HCEC 1CT (cell line): ENCODE measurements around the gene IL24.

Experiments
- DNase-seq: peaks from one replicate; pipeline ENCODE4 v3.0.0-alpha.2; 2017

IL24 gene

GRCh38 chr1:206929524-206929923 is 32.3 kb downstream of the IL24 start:
- DNase-seq = no peak

- DNase-seq = no peak
These were observed 33.1 kb downstream of the IL24 start for GRCh38 chr1:206930210-206930798.

GRCh38 chr1:206931709-206932108 is 34.5 kb downstream of the IL24 start:
- DNase-seq = no peak

GRCh38 chr1:206932177-206932576 is 34.9 kb downstream of the IL24 start:
- DNase-seq = no peak

GRCh38 chr1:206933333-206933945 is 36.2 kb downstream of the IL24 start:
- DNase-seq = no peak

- peak; percentile 17 for DNase-seq
These were observed 38.3 kb downstream of the IL24 start for GRCh38 chr1:206935491-206936067.

- DNase-seq = no peak
These were observed 40.2 kb downstream of the IL24 start for GRCh38 chr1:206937425-206937824.

DNA sequence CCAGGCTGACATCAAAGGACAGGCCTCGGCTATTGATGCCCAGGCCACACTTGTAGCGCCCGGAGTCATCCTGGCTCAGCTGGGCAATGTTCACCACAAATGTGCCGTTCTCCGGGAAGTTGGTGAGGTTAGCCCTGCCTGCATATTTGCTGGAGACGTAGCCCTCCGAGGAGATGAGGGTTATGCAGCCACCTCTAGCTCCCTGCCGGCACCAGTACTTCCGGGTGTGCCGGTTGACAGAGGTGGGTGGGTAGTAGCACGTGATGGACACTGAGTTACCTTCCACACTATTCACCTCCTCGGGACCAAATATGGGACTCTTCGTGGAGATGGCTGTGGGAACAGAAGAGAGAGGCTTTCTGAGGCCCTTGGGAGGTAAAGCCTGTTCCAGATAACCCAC is 41.9 kb downstream of the IL24 start:
- no peak for DNase-seq

GRCh38 chr1:206939841-206940587 is 42.8 kb downstream of the IL24 start:
- DNase-seq = no peak

DNA sequence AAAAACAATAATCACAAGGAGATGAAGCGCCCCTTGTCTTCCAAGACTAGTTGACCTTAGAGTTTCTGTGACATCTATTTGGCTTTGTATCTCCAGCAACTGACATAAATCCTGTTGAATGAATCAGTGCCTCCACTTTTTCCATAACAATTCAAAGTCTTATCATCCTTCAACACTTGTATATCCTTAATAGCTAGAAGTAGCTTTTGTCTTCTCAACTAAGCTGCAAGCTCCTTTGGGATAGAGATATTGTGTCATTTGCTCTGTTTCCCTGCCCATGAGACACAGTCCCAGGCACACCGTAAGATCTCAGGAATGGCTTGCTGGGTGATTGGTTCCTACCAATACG is 43.3 kb downstream of the IL24 start:
- DNase-seq = no peak

GRCh38 chr1:206941766-206942418 is 44.6 kb downstream of the IL24 start:
- DNase-seq = no peak

DNA sequence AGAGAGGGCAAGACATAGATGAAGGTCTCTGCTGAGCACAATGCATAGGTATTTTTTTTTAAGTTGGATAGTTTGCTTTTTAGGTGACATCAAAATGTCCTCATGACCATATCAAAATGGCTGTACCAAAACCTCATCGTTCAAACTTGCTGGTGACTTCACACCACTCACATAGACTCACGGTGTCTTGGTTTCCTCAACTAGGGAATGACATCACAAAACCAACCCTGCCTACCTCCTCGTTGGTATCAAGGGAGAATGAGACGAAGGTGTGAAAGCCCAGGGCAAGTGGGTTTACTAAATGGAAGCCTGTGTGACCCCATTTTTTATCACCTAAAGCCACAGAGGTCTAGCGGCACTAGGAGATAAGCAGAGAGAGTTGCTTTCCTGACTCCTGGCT is 47.5 kb downstream of the IL24 start:
- no peak for DNase-seq

GRCh38 chr1:206945779-206946178 is 48.5 kb downstream of the IL24 start:
- DNase-seq = no peak

- DNase-seq = no peak
These were observed 49.0 kb downstream of the IL24 start, which contains the start of gene PIGR for GRCh38 chr1:206946261-206946660. TSS of gene PIGR (minus strand) at chr1:206946466. CDS start at chr1:206940531, 5,935 bp downstream.

DNA sequence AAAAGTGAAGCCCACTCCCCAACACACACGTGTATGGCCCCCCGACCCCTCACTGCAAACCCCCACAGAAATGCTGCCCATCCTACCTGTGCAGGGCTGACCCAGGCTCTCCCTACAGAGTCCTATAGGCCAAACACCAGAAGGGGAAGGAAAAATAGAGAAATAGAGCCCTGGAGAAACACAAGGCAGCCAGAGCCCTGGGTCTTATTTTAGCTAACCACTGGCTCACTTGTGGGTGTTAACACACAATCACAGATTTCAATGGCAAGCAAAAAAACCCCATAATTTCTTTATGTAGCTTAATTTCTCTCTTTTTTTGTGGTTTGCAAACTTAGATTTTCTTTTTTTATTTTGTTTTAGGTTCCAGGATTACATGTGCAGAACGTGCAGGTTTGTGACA is 50.0 kb downstream of the IL24 start:
- DNase-seq = no peak

GRCh38 chr1:206949208-206949607 is 52.0 kb downstream of the IL24 start:
- DNase-seq = no peak

GRCh38 chr1:206949641-206950040 is 52.4 kb downstream of the IL24 start:
- no peak for DNase-seq

DNA sequence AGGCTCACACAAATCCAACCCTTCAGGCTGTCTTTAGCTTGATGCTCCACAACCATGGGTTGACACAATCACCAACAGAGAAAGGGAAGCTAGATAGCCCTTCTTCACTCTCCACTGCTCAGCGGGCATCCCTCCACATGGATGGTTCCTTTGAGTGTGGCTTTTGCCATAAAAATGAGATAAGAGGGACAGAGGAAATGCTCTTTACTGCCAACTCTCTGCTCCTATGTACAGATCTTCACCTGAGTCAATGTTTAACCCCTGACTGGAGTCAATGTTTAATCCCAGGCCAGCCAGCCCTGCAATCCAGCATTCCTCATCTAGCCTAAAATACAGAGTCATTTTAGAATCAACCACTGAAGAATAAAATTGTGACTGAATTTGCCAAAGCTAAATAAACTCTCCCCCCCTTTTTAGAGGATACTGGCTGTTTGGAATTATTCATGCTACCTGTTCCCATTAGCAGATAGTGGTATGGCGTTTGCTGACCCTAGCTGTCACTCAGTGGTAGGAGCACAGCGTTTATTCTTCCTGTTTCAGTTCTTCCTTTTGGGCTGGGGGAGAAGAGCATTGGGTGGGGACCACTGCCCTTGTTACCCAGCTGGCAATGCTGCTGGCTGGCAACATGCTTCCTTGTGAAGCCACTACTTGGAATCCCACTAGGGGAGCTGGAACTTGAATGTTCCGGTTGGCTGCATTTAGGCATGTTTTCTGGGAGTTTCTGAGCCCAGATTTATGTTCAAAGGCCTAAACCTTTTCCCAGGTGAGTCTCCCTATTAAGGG is 54.3 kb downstream of the IL24 start:
- no peak for DNase-seq

- no peak for DNase-seq
These were observed 54.9 kb downstream of the IL24 start for GRCh38 chr1:206952171-206952570.

DNA sequence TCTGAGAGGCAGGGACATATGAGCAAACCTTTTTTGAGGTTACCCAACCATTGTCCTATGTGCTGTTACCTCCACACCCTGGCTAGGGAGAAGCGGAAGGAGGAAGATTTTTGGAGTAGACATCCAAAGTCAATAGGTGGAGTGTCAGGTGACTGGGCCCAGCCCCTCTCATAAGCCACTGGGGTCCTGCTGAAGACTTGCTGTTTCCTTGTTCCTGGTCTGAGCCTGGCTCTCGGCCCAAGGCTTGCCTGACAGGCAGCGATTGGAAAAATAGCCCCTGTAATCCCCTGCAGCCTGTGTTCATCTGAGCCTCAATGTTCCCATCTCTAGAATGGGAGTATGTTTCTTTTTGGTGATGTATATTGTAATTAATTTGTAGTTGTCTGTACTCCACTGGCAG is 55.9 kb downstream of the IL24 start:
- no peak for DNase-seq

- no peak for DNase-seq
These were observed 56.4 kb downstream of the IL24 start for GRCh38 chr1:206953626-206954025.
